ENCODE measurements around the gene CYBB. TPM values are rescaled to one million over a fixed set of nuclear protein-coding genes. Genes with fewer than 3 reads are reported as not detected.

CYBB gene
- total RNA-seq, 1 donor from 2014 or later, result not detected

GRCh38 chrX:37752281-37752680, 27.6 kb upstream of the CYBB start:
- Mint-ChIP-seq H3K9me3 (ENCODE audit: unreplicated experiment) (peaks cover 7% of the 10 kb centered on the region), H3K4me1 (ENCODE audit: unreplicated experiment) (no peaks in the 10 kb centered on the region), H3K27ac (ENCODE audit: unreplicated experiment) (no peak overlapping the region), H3K36me3 (ENCODE audit: unreplicated experiment) (no peaks in the 10 kb centered on the region), H3K27me3 (ENCODE audit: unreplicated experiment) (peaks cover 2% of the 10 kb centered on the region), H3K4me3 (ENCODE audit: unreplicated experiment) (no peak overlapping the region)
- no peak for TF ChIP-seq CTCF (IDR thresholded peaks at IDR 0.05)
- DNase-seq (ENCODE audit: extremely low spot score, unreplicated experiment), result no peak

- H3K27ac Mint-ChIP-seq (ENCODE audit: unreplicated experiment), result no peak overlapping the region
- H3K27me3 Mint-ChIP-seq (ENCODE audit: unreplicated experiment), result peaks cover 2% of the 10 kb centered on the region
- TF ChIP-seq CTCF (IDR thresholded peaks at IDR 0.05), result no peak
- no peaks in the 10 kb centered on the region for H3K36me3 Mint-ChIP-seq (ENCODE audit: unreplicated experiment)
- H3K4me3 Mint-ChIP-seq (ENCODE audit: unreplicated experiment), result no peak overlapping the region
- peaks cover 7% of the 10 kb centered on the region for H3K9me3 Mint-ChIP-seq (ENCODE audit: unreplicated experiment)
- no peak for DNase-seq (ENCODE audit: extremely low spot score, unreplicated experiment)
- no peaks in the 10 kb centered on the region for H3K4me1 Mint-ChIP-seq (ENCODE audit: unreplicated experiment)
Observed at GRCh38 chrX:37752936-37753335, 26.9 kb upstream of the CYBB start.

GRCh38 chrX:37753384-37753783, 26.5 kb upstream of the CYBB start:
- H3K27me3 Mint-ChIP-seq (ENCODE audit: unreplicated experiment), result peaks cover 2% of the 10 kb centered on the region
- no peaks in the 10 kb centered on the region for H3K4me1 Mint-ChIP-seq (ENCODE audit: unreplicated experiment)
- no peak overlapping the region for H3K4me3 Mint-ChIP-seq (ENCODE audit: unreplicated experiment)
- H3K9me3 Mint-ChIP-seq (ENCODE audit: unreplicated experiment), result peaks cover 7% of the 10 kb centered on the region
- no peak for TF ChIP-seq CTCF (IDR thresholded peaks at IDR 0.05)
- no peaks in the 10 kb centered on the region for H3K36me3 Mint-ChIP-seq (ENCODE audit: unreplicated experiment)
- H3K27ac Mint-ChIP-seq (ENCODE audit: unreplicated experiment), result no peak overlapping the region
- DNase-seq (ENCODE audit: extremely low spot score, unreplicated experiment), result no peak

DNA sequence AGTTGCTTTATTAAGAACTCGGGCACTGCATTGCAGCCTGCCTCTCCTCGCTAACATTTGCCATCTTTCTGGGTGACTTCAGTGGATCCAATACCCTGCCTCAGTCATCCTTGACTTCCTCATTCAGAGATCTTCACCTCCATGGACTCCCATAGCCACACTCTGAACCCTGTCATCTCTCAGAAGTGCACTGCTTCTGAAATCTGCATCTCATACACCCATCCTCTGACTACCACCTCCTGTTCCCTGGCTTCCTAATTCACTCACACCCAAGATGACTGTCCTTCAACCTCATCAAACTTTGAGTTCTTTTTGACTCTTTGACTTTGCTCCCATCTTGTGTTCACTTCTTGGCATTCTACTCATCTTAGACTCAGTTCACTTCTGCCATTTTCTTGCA, 25.3 kb upstream of the CYBB start:
- no peak for DNase-seq (ENCODE audit: extremely low spot score, unreplicated experiment)
- H3K27ac Mint-ChIP-seq (ENCODE audit: unreplicated experiment), result no peak overlapping the region
- H3K36me3 Mint-ChIP-seq (ENCODE audit: unreplicated experiment), result no peaks in the 10 kb centered on the region
- no peak overlapping the region for H3K4me3 Mint-ChIP-seq (ENCODE audit: unreplicated experiment)
- no peaks in the 10 kb centered on the region for H3K4me1 Mint-ChIP-seq (ENCODE audit: unreplicated experiment)
- peaks cover 4% of the 10 kb centered on the region for H3K9me3 Mint-ChIP-seq (ENCODE audit: unreplicated experiment)
- peaks cover 2% of the 10 kb centered on the region for H3K27me3 Mint-ChIP-seq (ENCODE audit: unreplicated experiment)
- no peak for TF ChIP-seq CTCF (IDR thresholded peaks at IDR 0.05)

- Mint-ChIP-seq H3K9me3 (ENCODE audit: unreplicated experiment) (peaks cover 4% of the 10 kb centered on the region), H3K27me3 (ENCODE audit: unreplicated experiment) (peaks cover 2% of the 10 kb centered on the region), H3K27ac (ENCODE audit: unreplicated experiment) (no peak overlapping the region), H3K36me3 (ENCODE audit: unreplicated experiment) (no peaks in the 10 kb centered on the region), H3K4me1 (ENCODE audit: unreplicated experiment) (no peaks in the 10 kb centered on the region), H3K4me3 (ENCODE audit: unreplicated experiment) (no peak overlapping the region)
- DNase-seq (ENCODE audit: extremely low spot score, unreplicated experiment), result no peak
- no peak for TF ChIP-seq CTCF (IDR thresholded peaks at IDR 0.05)
Observed at GRCh38 chrX:37755025-37755424, 24.8 kb upstream of the CYBB start.
